IMR-90 (cell line): ENCODE results near the gene ASPA.

Experiments used
- CEBPB ChIP-seq: IDR thresholded peaks from 2 replicates; pipeline ENCODE4 v1.6.1; 2012; ENCODE audit warnings: low read depth, low read length, improper control_type of control experiment
- CTCF ChIP-seq: conservative IDR thresholded peaks from 2 replicates; pipeline ENCODE4 v1.5.1; 2012; ENCODE audit warnings: mild to moderate bottlenecking, low read depth, low read length, improper control_type of control experiment

- no peak for TF ChIP-seq CTCF
- TF ChIP-seq CEBPB = no peak
Measured at GRCh38 chr17:3469529-3469928, 6.3 kb upstream of the ASPA start.
